Central memory CD8-positive, alpha-beta T cell (primary cell): ENCODE measurements around the gene CCDC69.

Experiments used
- ATAC-seq: fragments of 150-1000 bp; cut with Tn5 transposase; replicated peaks from 2 replicates; pipeline ENCODE4 v1.10.0; 2022; ENCODE audit warnings: mild to moderate bottlenecking, moderate FRiP score, moderate number of reproducible peaks; ENCODE audit not compliant: poor library complexity, severe bottlenecking; ENCODE audit errors: extremely low read depth
- DNase-seq, 2 donors: peaks; one replicate each; pipeline ENCODE4 v3.0.0; 2021; ENCODE audit warnings: low spot score in 2 of 2
- H3K27ac Mint-ChIP-seq: one replicate; pipeline ENCODE4 v1.8.0; 2022; ENCODE audit warnings: low read depth, mild to moderate bottlenecking, moderate library complexity, mixed read lengths
- H3K27me3 Mint-ChIP-seq: one replicate; pipeline ENCODE4 v1.8.0; 2022; ENCODE audit warnings: mixed read lengths
- H3K36me3 Mint-ChIP-seq: one replicate; pipeline ENCODE4 v1.8.0; 2022; ENCODE audit warnings: mild to moderate bottlenecking, moderate library complexity, mixed read lengths; ENCODE audit not compliant: insufficient read depth
- H3K4me1 Mint-ChIP-seq: one replicate; pipeline ENCODE4 v1.8.0; 2022; ENCODE audit warnings: mixed read lengths
- H3K4me3 Mint-ChIP-seq: one replicate; pipeline ENCODE4 v1.8.0; 2022; ENCODE audit warnings: mild to moderate bottlenecking, moderate library complexity, mixed read lengths
- H3K9me3 Mint-ChIP-seq: one replicate; pipeline ENCODE4 v1.8.0; 2022; ENCODE audit warnings: mixed read lengths

Gene CCDC69

GRCh38 chr5:151137067-151137825 lies 86.6 kb downstream of the CCDC69 start:
- ATAC-seq: no peak
- DNase-seq: no peak
- Mint-ChIP-seq H3K4me1 (peaks cover 66% of the 10 kb centered on the region), H3K27me3 (no peaks in the 10 kb centered on the region), H3K36me3 (peaks cover 75% of the 10 kb centered on the region), H3K9me3 (no peaks in the 10 kb centered on the region), H3K27ac (peak overlapping the region; percentile 79), H3K4me3 (no peak overlapping the region)

- Mint-ChIP-seq H3K4me1 (peaks cover 62% of the 10 kb centered on the region), H3K36me3 (peaks cover 88% of the 10 kb centered on the region), H3K27ac (peak overlapping the region; percentile 7), H3K27me3 (no peaks in the 10 kb centered on the region), H3K4me3 (no peak overlapping the region), H3K9me3 (no peaks in the 10 kb centered on the region)
- no peak for DNase-seq
- no peak for ATAC-seq
Observed at GRCh38 chr5:151134228-151134627, 89.7 kb downstream of the CCDC69 start.

- Mint-ChIP-seq H3K27me3 (no peaks in the 10 kb centered on the region), H3K4me3 (no peak overlapping the region), H3K4me1 (peaks cover 56% of the 10 kb centered on the region), H3K27ac (no peak overlapping the region), H3K36me3 (peaks cover 89% of the 10 kb centered on the region), H3K9me3 (no peaks in the 10 kb centered on the region)
- DNase-seq (no peak), ATAC-seq (no peak)
Observed at GRCh38 chr5:151132963-151133362, 90.9 kb downstream of the CCDC69 start.
